GM12873 (cell line): Measurements from ENCODE around the gene OR5A2.

Experiments
- CTCF ChIP-seq: IDR thresholded peaks from 2 replicates; pipeline ENCODE4 v1.5.1; 2012; ENCODE audit warnings: low read depth, mild to moderate bottlenecking, moderate library complexity, low read length, control low read depth; ENCODE audit not compliant: insufficient read depth; ENCODE audit errors: missing control alignments

OR5A2 gene

GRCh38 chr11:59394186-59394585 lies 32.0 kb downstream of the OR5A2 start:
- no peak for TF ChIP-seq CTCF

- TF ChIP-seq CTCF, result no peak
Measured at GRCh38 chr11:59380263-59381059, 45.8 kb downstream of the OR5A2 start.

- TF ChIP-seq CTCF, result peak; percentile 18
Measured at GRCh38 chr11:59372324-59372723, 53.9 kb downstream of the OR5A2 start.

GRCh38 chr11:59368238-59369022 lies 57.8 kb downstream of the OR5A2 start:
- no peak for TF ChIP-seq CTCF
